Transverse colon (tissue), 4 donors: Measurements from ENCODE around the gene TUT4.

Experiments used
- CTCF ChIP-seq, 5 experiments: fragments of 200-600 bp in 3 of 5; fragments of 450-650 bp in 2 of 5; sonication (generic) in 3 of 5; IDR thresholded peaks; 1 replicate in 2 of 5; 2 replicates in 3 of 5; pipeline ENCODE4 v1.5.1; 2016 to 2017; ENCODE audit warnings: antibody characterized with exemption in 5 of 5, inconsistent platforms in 3 of 5, mild to moderate bottlenecking in 2 of 5, moderate library complexity in 1 of 5
- EP300 ChIP-seq: sonication (generic); formaldehyde crosslinking; IDR thresholded peaks from one replicate; pipeline ENCODE4 v1.6.1; 2017; ENCODE audit warnings: antibody characterized with exemption, low read depth
- POLR2A ChIP-seq: fragments of 450-650 bp; IDR thresholded peaks from one replicate; pipeline ENCODE4 v1.6.1; 2016; ENCODE audit warnings: antibody characterized with exemption, mild to moderate bottlenecking, moderate library complexity
- POLR2AphosphoS5 ChIP-seq, 3 donors: sonication (generic); formaldehyde crosslinking; IDR thresholded peaks; one replicate each; pipeline ENCODE4 v1.6.1; 2016; ENCODE audit warnings: antibody characterized with exemption in 3 of 3

- TF ChIP-seq CTCF (IDR thresholded peaks at IDR 0.05) (no peak), POLR2A (no peak), EP300 (no peak), POLR2AphosphoS5 (IDR thresholded peaks at IDR 0.05) (no peak)
Observed at GRCh38 chr1:52463891-52464290, 89.0 kb downstream of the TUT4 start.
